Stomach (tissue), 9 donors: ENCODE data around the gene POM121L12. TPM values are rescaled to one million over a fixed set of nuclear protein-coding genes. Genes with fewer than 3 reads are reported as not detected.

Experiments used
- DNase-seq, 2 donors: peaks; one replicate each; pipeline versions ENCODE4 v3.0.0 to v3.0.0-alpha.2; 2013 to 2019
- H3K27ac ChIP-seq, 5 donors: fragments of 200-600 bp in 4 of 5; sonication (generic) in 4 of 5; one replicate each; pipeline ENCODE4 v1.5.1; 2013 to 2019; ENCODE audit warnings: mild to moderate bottlenecking in 1 of 5, moderate library complexity in 1 of 5
- H3K27me3 ChIP-seq, 3 donors: fragments of 200-600 bp; sonication (generic); one replicate each; pipeline ENCODE4 v1.5.1; 2017 to 2019; ENCODE audit warnings: mixed run types in 1 of 3
- H3K36me3 ChIP-seq, 4 donors: fragments of 200-600 bp; sonication (generic); 1 replicate in 3 of 4; 2 replicates in 1 of 4; pipeline ENCODE4 v1.5.1; 2016 to 2019
- H3K4me1 ChIP-seq, 4 donors: fragments of 200-600 bp; sonication (generic); one replicate each; pipeline ENCODE4 v1.5.1; 2016 to 2019
- H3K4me3 ChIP-seq, 4 donors: fragments of 200-600 bp; sonication (generic) in 3 of 4; one replicate each; pipeline ENCODE4 v1.5.1; 2016 to 2019; ENCODE audit warnings: mild to moderate bottlenecking in 1 of 4
- H3K9me3 ChIP-seq, 4 donors: fragments of 200-600 bp; sonication (generic); one replicate each; pipeline ENCODE4 v1.5.1; 2016 to 2019
- EP300 ChIP-seq: sonication (generic); formaldehyde crosslinking; IDR thresholded peaks from one replicate; pipeline ENCODE4 v1.6.1; 2017; ENCODE audit warnings: antibody characterized with exemption
- POLR2A ChIP-seq, 4 donors: fragments of 450-650 bp; IDR thresholded peaks; one replicate each; pipeline ENCODE4 v1.6.1; 2016; ENCODE audit warnings: antibody characterized with exemption in 4 of 4, control low read depth in 2 of 4, mild to moderate bottlenecking in 1 of 4, moderate library complexity in 1 of 4
- POLR2AphosphoS5 ChIP-seq, 3 donors: sonication (generic); formaldehyde crosslinking; IDR thresholded peaks; one replicate each; pipeline ENCODE4 v1.6.1; 2016; ENCODE audit warnings: antibody characterized with exemption in 3 of 3
- WGBS, 5 donors: extraction: QIAGEN DNeasy Blood & Tissue Kit in 3 of 5; methylation state at CpG; one replicate each; pipeline versions ENCODE4 v1.1.5 to v1.1.7; 2013 to 2018; 5-methylcytosine and 5-hydroxymethylcytosine counted together
- intact Hi-C: fragments of 100-400 bp; cut with DNase I; formaldehyde crosslinking; loops from one replicate; pipeline ENCODE4 v1.15.1; 2023; ENCODE audit warnings: low total_unique reads
- polyA plus RNA-seq, 3 donors: library from polyadenylated mRNA; stranded (reverse); fragments of 200-250 nt; gene quantifications; one replicate each; pipeline ENCODE4 v1.2.3, GENCODE V29; 2013
- total RNA-seq, 5 donors: library from RNA; depleted of rRNA; stranded (reverse); fragments of >200 nt; gene quantifications; one replicate each; pipeline versions ENCODE4 v1.1.0 to v1.2.3, GENCODE V29; 2014 to 2016
- TF ChIP-seq, protein P1 (sequence below), 7 experiments: fragments of 450-650 bp in 4 of 7; fragments of 200-600 bp in 3 of 7; sonication (generic) in 3 of 7; IDR thresholded peaks; one replicate each; pipeline ENCODE4 v1.5.1; 2016 to 2019; ENCODE audit warnings: antibody characterized with exemption in 7 of 7, control low read depth in 2 of 7, mild to moderate bottlenecking in 1 of 7
- donor health status: healthy with polysubstance abuse.
- donor health status: Bipolar disorder and iron deficiency.
- donor health status: healthy.

Gene POM121L12
- total and polyA plus RNA-seq, 8 donors, result not detected

DNA sequence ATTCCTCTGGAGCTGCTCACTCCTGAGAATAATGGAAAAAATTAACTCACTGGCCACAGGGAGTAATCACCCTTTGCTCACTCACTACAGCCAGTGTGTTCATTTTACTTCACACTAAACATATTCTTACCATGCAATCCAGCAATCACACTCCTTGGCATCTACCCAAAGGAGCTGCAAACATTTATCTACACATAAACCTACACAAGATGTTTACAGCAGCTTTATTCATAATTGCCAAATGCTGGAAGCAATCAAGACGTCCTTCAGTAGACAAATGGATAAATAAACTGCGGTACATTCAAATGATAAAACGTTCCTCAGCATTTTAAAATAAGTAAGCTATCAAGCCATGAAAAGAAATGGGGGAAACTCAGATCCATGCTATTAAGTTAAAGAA is 34.2 kb upstream of the POM121L12 start:
- TF ChIP-seq EP300 (no peak), POLR2A (IDR thresholded peaks at IDR 0.05) (no peak), POLR2AphosphoS5 (IDR thresholded peaks at IDR 0.05) (no peak)
- TF ChIP-seq, protein P1, sequence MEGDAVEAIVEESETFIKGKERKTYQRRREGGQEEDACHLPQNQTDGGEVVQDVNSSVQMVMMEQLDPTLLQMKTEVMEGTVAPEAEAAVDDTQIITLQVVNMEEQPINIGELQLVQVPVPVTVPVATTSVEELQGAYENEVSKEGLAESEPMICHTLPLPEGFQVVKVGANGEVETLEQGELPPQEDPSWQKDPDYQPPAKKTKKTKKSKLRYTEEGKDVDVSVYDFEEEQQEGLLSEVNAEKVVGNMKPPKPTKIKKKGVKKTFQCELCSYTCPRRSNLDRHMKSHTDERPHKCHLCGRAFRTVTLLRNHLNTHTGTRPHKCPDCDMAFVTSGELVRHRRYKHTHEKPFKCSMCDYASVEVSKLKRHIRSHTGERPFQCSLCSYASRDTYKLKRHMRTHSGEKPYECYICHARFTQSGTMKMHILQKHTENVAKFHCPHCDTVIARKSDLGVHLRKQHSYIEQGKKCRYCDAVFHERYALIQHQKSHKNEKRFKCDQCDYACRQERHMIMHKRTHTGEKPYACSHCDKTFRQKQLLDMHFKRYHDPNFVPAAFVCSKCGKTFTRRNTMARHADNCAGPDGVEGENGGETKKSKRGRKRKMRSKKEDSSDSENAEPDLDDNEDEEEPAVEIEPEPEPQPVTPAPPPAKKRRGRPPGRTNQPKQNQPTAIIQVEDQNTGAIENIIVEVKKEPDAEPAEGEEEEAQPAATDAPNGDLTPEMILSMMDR (IDR thresholded peaks at IDR 0.05), result no peak
- Histone ChIP-seq H3K27ac (no peak overlapping the region), H3K36me3 (no peaks in the 10 kb centered on the region), H3K9me3 (peaks cover 0 to 34% (median 20%) of the 10 kb centered on the region in 4 donors), H3K4me1 (no peaks in the 10 kb centered on the region), H3K4me3 (no peak overlapping the region), H3K27me3 (no peaks in the 10 kb centered on the region)
- 52 to 67% (median 61%) methylated on average over 3 of the region's 3 CpGs for WGBS, 5 donors
- intact Hi-C loops, result no loop called here
- no peak for DNase-seq

DNA sequence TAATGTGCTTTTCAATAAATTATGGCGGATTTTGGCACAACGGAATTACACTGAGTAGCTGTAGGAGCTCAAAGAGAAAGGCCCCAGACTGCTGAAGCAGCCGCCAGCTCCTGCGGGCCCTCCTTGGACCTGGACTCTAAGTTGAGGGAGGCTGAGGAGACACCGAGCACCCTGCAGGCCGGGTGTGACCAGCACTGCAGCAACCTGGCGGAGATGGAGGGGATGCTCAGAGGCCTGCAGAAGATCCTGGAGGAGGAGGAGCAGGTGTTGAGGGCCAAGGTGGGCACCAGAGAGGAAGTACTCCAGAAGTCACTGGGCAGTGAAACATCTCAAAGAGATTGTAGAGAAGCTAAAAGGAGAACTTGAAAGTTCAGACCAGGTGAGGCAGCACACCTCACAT is 33.0 kb upstream of the POM121L12 start:
- Histone ChIP-seq H3K36me3 (no peaks in the 10 kb centered on the region), H3K27ac (no peak overlapping the region), H3K9me3 (peaks cover 0 to 45% (median 23%) of the 10 kb centered on the region in 4 donors), H3K27me3 (no peaks in the 10 kb centered on the region), H3K4me3 (no peak overlapping the region), H3K4me1 (no peaks in the 10 kb centered on the region)
- DNase-seq, result no peak
- WGBS, 5 donors, result 70 to 83% (median 78%) methylated on average over 7 of the region's 7 CpGs
- TF ChIP-seq EP300 (no peak), POLR2AphosphoS5 (IDR thresholded peaks at IDR 0.05) (no peak), POLR2A (IDR thresholded peaks at IDR 0.05) (no peak)
- TF ChIP-seq, protein P1 (IDR thresholded peaks at IDR 0.05), result no peak
- intact Hi-C loops, result no loop called here

DNA sequence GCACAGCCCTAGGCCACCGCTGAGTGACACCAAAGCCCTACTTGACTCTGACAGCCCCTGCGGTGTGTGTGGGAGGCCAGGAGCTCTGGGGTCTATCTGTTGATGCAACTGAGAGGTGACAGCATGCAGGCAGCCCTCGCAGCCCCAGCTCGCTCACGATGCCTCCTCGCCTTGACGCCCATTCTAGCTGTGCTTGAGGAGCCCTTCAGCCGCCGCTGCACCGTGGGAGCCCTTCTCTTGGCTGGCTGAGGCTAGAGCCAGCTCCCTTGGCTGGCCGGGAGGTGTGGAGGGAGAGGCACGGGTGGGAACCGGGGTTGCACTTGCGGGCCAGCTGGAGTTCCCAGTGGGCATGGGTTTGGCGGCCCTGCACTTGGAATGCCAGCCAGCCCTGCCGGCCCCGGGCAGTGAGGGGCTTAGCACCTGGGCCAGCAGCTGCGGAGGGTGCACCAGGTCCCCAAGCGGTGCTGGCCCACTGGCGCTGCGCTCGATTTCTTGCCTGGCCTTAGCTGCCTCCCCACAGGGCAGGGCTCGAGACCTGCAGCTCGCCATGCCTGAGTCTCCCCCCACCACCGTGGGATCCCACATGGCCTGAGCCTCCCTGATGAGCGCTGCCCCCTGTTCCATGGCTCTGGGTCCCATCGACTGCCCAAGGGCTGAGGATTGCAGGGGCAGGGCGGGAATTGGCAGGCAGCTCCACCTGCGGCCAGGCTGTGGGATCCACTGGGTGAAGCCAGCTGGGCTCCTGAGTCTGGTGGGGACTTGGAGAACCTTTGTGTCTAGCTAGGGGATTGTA is 31.6 kb upstream of the POM121L12 start:
- no peaks in the 10 kb centered on the region for H3K36me3 ChIP-seq
- H3K27me3 ChIP-seq, result no peaks in the 10 kb centered on the region
- no peak overlapping the region for H3K4me3 ChIP-seq
- 92 to 96% (median 93%) methylated on average over 9 to 29 of the region's 29 CpGs for WGBS, 5 donors
- intact Hi-C loops, result no loop called here
- no peak overlapping the region for H3K27ac ChIP-seq
- peaks cover 0 to 56% (median 31%) of the 10 kb centered on the region in 4 donors for H3K9me3 ChIP-seq
- DNase-seq, result no peak
- no peak for TF ChIP-seq EP300
- TF ChIP-seq POLR2AphosphoS5 (IDR thresholded peaks at IDR 0.05), result no peak
- TF ChIP-seq, protein P1 (IDR thresholded peaks at IDR 0.05), result no peak
- TF ChIP-seq POLR2A (IDR thresholded peaks at IDR 0.05), result no peak
- H3K4me1 ChIP-seq, result no peaks in the 10 kb centered on the region

DNA sequence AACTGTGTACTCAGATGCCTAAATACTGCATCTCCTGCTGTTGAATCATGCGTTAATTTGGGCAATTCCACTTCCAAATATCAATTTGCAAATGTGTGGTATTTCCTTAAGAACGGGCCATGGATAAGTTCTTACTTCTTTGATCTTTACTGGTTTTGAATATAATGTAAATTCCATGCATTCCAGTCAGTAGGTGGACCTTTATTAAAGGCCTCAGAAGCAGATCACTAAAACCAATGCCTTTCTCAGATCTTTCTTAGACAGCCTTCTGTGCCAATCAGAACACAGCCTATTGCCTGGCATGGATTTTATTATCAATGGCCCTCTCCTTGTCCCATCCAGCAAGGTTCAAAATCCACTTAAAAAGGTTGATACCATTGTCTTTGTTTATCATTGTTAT is 21.5 kb upstream of the POM121L12 start:
- 47 to 72% (median 60%) methylated on average over 2 of the region's 2 CpGs for WGBS, 5 donors
- no peak overlapping the region for H3K4me3 ChIP-seq
- no peaks in the 10 kb centered on the region for H3K4me1 ChIP-seq
- no peaks in the 10 kb centered on the region for H3K27me3 ChIP-seq
- TF ChIP-seq EP300, result no peak
- TF ChIP-seq, protein P1 (IDR thresholded peaks at IDR 0.05), result no peak
- TF ChIP-seq POLR2A (IDR thresholded peaks at IDR 0.05), result no peak
- TF ChIP-seq POLR2AphosphoS5 (IDR thresholded peaks at IDR 0.05), result no peak
- DNase-seq, result no peak
- no peaks in the 10 kb centered on the region for H3K36me3 ChIP-seq
- H3K9me3 ChIP-seq, result peaks cover 0 to 12% (median 3%) of the 10 kb centered on the region in 4 donors
- no peak overlapping the region for H3K27ac ChIP-seq
- intact Hi-C loops, result no loop called here
